RWPE2 (cell line): Measurements from ENCODE around the gene RNGTT.

ENCODE experiments used
- ATAC-seq: fragments of 200-7000 bp; cut with Tn5 transposase; 3 replicates; pipeline ENCODE4 v1.9.1; 2021; ENCODE audit warnings: low read depth
- DNase-seq: peaks from one replicate; pipeline ENCODE4 v3.0.0-alpha.2; 2020; ENCODE audit warnings: low spot score
- H3K27ac ChIP-seq: fragments of 450-650 bp; 2 replicates; pipeline ENCODE4 v1.5.1; 2017; ENCODE audit warnings: mild to moderate bottlenecking; ENCODE audit not compliant: poor library complexity, severe bottlenecking
- H3K27me3 ChIP-seq: fragments of 250-450 bp; sonication (Bioruptor Pico); 2 replicates; pipeline ENCODE4 v1.5.1; 2021; ENCODE audit warnings: mild to moderate bottlenecking, moderate library complexity; ENCODE audit not compliant: insufficient read depth, poor library complexity, severe bottlenecking
- H3K36me3 ChIP-seq: fragments of 250-450 bp; sonication (Bioruptor Pico); 2 replicates; pipeline ENCODE4 v1.5.1; 2020; ENCODE audit warnings: low read depth, mild to moderate bottlenecking, moderate library complexity
- H3K4me1 ChIP-seq: fragments of 250-450 bp; sonication (Bioruptor Pico); 2 replicates; pipeline ENCODE4 v1.5.1; 2021; ENCODE audit warnings: mild to moderate bottlenecking, moderate library complexity; ENCODE audit not compliant: insufficient read depth, poor library complexity, severe bottlenecking
- H3K4me3 ChIP-seq: fragments of 250-450 bp; sonication (Bioruptor Pico); 2 replicates; pipeline ENCODE4 v1.5.1; 2021; ENCODE audit warnings: mild to moderate bottlenecking, moderate library complexity; ENCODE audit not compliant: severe bottlenecking
- H3K9me3 ChIP-seq: fragments of 250-450 bp; sonication (Bioruptor Pico); 2 replicates; pipeline ENCODE4 v1.5.1; 2021; ENCODE audit warnings: mild to moderate bottlenecking, moderate library complexity; ENCODE audit not compliant: severe bottlenecking
- TF ChIP-seq, protein P1 (sequence below): fragments of 450-650 bp; IDR thresholded peaks from one replicate; pipeline ENCODE4 v1.5.1; 2017; ENCODE audit warnings: mild to moderate bottlenecking, moderate library complexity; ENCODE audit not compliant: poor library complexity, severe bottlenecking

Gene RNGTT

GRCh38 chr6:88666901-88667300 lies 296.5 kb downstream of the RNGTT start:
- TF ChIP-seq, protein P1, sequence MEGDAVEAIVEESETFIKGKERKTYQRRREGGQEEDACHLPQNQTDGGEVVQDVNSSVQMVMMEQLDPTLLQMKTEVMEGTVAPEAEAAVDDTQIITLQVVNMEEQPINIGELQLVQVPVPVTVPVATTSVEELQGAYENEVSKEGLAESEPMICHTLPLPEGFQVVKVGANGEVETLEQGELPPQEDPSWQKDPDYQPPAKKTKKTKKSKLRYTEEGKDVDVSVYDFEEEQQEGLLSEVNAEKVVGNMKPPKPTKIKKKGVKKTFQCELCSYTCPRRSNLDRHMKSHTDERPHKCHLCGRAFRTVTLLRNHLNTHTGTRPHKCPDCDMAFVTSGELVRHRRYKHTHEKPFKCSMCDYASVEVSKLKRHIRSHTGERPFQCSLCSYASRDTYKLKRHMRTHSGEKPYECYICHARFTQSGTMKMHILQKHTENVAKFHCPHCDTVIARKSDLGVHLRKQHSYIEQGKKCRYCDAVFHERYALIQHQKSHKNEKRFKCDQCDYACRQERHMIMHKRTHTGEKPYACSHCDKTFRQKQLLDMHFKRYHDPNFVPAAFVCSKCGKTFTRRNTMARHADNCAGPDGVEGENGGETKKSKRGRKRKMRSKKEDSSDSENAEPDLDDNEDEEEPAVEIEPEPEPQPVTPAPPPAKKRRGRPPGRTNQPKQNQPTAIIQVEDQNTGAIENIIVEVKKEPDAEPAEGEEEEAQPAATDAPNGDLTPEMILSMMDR, result no peak
- Histone ChIP-seq H3K9me3 (peaks cover 8% of the 10 kb centered on the region), H3K27me3 (no peaks in the 10 kb centered on the region), H3K4me1 (no peaks in the 10 kb centered on the region), H3K4me3 (no peak overlapping the region), H3K36me3 (no peaks in the 10 kb centered on the region), H3K27ac (no peak overlapping the region)
- DNase-seq (no peak), ATAC-seq (no peak)

DNA sequence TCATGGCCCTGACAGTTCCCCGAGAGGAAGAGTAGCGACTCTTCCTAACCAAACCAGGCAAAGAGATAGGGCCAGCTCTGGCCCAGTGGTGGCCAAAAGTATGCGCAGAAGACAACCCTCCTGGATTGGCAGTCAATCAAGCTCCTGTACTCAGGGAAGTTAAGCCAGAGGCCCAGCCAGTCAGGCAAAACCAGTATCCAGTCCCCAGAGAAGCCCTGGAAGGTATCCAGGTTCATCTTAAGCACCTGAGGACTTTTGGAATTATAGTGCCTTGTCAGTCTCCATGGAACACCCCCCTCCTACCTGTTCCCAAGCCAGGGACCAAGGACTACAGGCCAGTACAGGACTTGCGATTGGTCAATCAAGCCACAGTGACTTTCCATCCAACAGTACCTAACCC lies 298.3 kb downstream of the RNGTT start:
- Histone ChIP-seq H3K27ac (no peak overlapping the region), H3K27me3 (no peaks in the 10 kb centered on the region), H3K36me3 (no peaks in the 10 kb centered on the region), H3K9me3 (peaks cover 2% of the 10 kb centered on the region), H3K4me1 (no peaks in the 10 kb centered on the region), H3K4me3 (no peak overlapping the region)
- ATAC-seq (no peak), DNase-seq (no peak)
- TF ChIP-seq, protein P1, result no peak

DNA sequence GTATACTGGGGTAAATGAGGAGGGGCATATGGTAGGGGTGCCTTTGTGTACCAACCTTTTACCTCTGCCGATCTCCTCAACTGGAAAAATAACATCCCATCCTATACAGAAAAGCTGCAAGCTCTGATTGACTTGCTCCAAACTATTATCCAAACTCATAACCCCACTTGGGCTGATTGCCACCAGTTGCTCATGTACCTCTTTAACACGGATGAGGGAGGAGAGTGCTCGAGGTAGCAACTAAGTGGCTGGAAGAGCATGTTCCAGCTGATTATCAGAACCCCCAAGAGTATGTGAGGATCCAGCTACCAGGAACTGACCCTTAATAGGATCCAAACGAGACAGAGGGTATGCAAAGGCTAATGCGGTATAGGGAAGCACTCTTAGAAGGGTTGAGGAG lies 299.6 kb downstream of the RNGTT start:
- H3K4me1 ChIP-seq, result no peaks in the 10 kb centered on the region
- H3K27me3 ChIP-seq, result no peaks in the 10 kb centered on the region
- peaks cover 2% of the 10 kb centered on the region for H3K9me3 ChIP-seq
- H3K4me3 ChIP-seq, result no peak overlapping the region
- H3K36me3 ChIP-seq, result no peaks in the 10 kb centered on the region
- ATAC-seq, result no peak
- no peak for DNase-seq
- no peak overlapping the region for H3K27ac ChIP-seq
- TF ChIP-seq, protein P1, result no peak

DNA sequence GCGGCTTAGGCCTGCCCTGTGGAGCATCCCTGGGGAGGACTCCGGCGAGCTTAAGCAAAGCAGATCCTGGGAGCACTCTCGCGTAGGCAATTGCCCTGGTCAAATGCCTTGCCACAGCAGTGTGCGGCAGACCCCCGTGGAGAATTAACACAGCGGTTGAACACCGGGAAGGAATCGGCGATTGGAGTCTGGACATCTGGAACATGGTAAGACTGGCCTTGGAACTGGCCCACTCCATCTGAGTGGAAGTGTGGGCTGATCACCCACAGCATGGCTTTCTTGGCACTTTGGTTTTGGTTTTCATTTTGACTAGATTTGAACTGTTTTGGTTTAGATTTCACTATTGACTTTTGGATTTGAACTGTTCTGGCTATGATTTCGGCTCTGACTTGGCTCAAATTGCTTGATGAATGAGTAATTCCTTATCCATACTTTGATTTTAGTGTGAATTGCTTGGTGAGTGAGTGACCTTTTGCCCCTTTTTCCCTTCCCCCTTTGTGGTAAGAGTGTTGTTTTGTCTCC lies 300.7 kb downstream of the RNGTT start:
- H3K36me3 ChIP-seq, result no peaks in the 10 kb centered on the region
- DNase-seq (no peak), ATAC-seq (no peak)
- TF ChIP-seq, protein P1, result no peak
- H3K9me3 ChIP-seq, result peaks cover 2% of the 10 kb centered on the region
- H3K4me3 ChIP-seq, result no peak overlapping the region
- no peak overlapping the region for H3K27ac ChIP-seq
- H3K4me1 ChIP-seq, result no peaks in the 10 kb centered on the region
- H3K27me3 ChIP-seq, result no peaks in the 10 kb centered on the region

DNA sequence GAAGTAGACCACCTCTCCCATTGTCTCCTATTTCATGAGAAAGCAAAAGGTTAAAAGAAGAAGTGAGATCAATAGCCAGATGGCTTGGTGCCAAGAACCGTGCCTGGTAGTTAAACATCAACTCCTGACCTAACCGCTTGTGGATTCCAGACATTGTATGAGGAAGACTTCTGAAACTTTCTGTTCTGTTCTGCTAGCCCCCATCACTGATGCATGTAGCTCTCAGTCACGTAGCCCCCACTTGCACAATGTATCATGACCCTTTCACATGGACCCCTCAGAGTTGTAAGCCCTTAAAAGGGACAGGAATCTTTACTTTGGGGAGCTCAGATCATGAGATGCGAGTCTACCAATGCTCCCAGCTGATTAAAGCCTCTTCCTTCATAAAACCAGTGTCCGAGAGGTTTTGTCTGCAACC lies 301.2 kb downstream of the RNGTT start:
- DNase-seq (no peak), ATAC-seq (no peak)
- TF ChIP-seq, protein P1, result no peak
- H3K36me3 ChIP-seq, result no peaks in the 10 kb centered on the region
- no peak overlapping the region for H3K27ac ChIP-seq
- H3K4me1 ChIP-seq, result no peaks in the 10 kb centered on the region
- peaks cover 2% of the 10 kb centered on the region for H3K9me3 ChIP-seq
- no peak overlapping the region for H3K4me3 ChIP-seq
- no peaks in the 10 kb centered on the region for H3K27me3 ChIP-seq
